Stromal cell of bone marrow (primary cell): ENCODE measurements around the gene FHIT.
"Not testable (repeated sequence)": the region's sequence is repeated elsewhere in the genome, so short reads cannot be mapped to it uniquely, and the experiment has no call there.

Experiments used
- DNase-seq: peaks from one replicate; pipeline ENCODE4 v3.0.0-alpha.2; 2012; ENCODE audit warnings: low read depth

The FHIT gene

GRCh38 chr3:60557122-60557521 lies 694.1 kb downstream of the FHIT start:
- no peak for DNase-seq

- no peak for DNase-seq
These were observed 695.4 kb downstream of the FHIT start for GRCh38 chr3:60555686-60556354.

GRCh38 chr3:60553144-60553543 lies 698.1 kb downstream of the FHIT start:
- DNase-seq, result no peak

DNA sequence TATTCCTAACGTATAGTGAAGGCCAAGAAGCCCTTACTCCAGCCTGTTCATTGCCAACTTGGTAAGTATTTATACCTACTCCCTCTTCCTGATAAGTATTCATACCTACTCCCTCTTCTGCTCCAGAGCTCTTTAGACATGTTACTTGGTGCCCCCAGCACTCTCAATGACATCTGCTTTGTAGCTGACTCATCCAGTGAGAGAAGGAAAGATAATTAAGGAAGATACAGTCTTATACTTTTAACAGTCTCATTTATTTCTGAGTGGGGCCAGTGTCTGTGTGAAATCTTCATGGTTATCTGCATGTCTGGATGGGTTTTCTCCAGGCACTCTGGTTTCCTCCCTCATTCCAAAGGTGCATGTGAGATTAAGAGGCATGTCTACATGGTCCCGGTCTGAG lies 698.7 kb downstream of the FHIT start:
- DNase-seq, result no peak

- no peak for DNase-seq
These were observed 699.6 kb downstream of the FHIT start for GRCh38 chr3:60551455-60552209.

DNA sequence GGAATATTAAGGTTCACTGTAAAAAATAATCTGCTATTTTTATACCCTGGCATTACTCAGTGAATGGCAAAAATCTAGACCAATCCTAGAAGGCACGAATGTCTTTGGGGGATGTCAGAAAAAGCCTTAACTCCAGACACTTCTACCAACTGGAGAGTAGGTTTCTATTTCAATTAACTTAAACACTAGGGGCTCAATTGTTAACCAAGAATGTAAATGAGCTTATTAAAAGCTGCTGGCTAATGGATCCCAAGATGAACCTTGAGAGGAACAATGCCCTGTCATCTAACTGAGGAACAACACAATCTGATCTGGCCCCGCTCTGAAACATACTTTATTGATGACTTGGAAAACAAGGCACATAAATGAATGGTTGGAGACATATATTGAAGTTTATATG lies 701.4 kb downstream of the FHIT start:
- no peak for DNase-seq

DNA sequence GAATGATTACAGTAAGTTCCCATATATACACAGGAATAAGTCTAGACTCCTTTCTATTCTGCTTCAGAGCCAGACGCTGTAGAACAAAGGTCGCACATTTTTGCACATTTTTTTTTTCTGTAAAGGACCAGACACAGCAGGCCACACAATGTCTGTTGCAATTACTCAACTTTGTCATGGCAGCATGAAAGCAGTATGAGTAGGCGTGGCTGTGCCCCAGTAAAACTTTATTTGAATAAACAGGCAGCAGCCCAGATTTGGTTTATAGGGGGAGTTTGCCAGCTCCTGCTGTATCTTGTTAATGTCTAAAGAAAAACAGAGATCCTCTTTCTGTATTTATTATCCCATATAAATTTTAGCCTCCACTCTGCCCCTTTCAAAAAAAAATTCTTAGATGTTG lies 708.3 kb downstream of the FHIT start:
- no peak for DNase-seq

- DNase-seq, result not testable (repeated sequence)
These were observed 711.9 kb downstream of the FHIT start for GRCh38 chr3:60539394-60539793.

- DNase-seq, result no peak
These were observed 714.8 kb downstream of the FHIT start for GRCh38 chr3:60536420-60536819.

DNA sequence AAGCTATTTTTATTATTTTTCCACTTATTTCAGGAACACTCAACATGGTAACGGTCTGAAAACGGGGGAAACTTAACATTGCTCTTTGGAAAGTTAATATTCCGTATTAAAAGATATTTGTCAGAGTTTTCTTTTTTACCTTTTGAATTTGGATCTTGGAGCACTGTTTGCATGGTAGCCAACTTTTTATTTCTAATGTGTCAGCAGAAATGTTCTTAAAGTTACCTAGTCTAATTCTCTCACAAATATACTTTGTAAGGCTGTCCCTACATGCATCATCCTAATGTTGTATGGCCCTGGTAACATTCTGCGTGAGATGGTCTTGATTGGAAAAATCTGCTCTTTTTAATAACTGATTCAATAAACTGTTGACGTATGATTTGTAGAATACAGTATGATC lies 719.5 kb downstream of the FHIT start:
- no peak for DNase-seq

DNA sequence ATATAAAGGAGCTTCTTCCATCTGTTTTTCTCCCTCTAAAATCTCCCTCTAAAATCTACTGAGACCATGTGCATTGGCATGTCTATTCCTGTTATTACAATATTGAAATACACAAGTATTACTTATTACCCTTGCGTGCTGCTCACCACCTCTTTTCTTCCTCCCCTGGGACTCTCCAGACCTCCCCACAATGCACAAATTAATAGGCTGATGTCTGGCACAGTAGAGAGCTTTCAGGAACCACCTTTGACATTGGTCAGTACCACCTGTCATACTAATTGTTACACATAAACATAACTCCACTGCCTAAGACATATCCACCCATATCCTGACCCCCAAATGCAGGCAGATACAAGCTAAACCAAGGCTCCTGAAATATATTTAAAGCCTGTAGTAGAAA lies 722.6 kb downstream of the FHIT start:
- DNase-seq, result no peak

- no peak for DNase-seq
These were observed 727.7 kb downstream of the FHIT start for GRCh38 chr3:60523536-60523935.

- DNase-seq, result no peak
These were observed 734.1 kb downstream of the FHIT start for GRCh38 chr3:60517134-60517533.

GRCh38 chr3:60514866-60515265 lies 736.4 kb downstream of the FHIT start:
- DNase-seq, result no peak

DNA sequence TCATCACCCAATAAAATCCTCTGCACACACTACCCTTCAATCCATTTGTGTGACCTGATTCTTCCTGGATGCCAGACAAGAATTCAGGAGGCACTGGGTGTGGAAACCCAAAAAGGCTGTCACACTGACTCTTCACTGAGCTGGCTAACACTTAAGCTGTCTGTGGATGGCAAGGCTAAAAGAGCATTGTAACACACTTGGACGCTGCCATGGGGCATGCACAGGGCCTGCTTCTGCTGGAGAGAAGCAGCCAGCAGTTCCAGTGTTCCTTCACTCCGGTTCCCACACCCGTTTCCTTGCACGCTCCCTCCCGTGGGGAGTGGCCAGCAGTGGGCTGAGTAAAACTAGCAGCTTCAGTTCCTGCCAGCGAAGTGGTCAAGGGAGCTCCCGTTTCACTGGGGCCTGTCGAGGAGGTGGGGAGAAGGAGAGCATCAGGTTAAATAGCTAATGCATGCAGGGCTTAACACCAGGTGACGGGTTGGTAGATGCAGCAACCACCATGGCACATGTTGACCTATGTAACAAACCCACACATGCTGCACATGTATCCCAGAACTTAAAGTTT lies 737.1 kb downstream of the FHIT start:
- no peak for DNase-seq

DNA sequence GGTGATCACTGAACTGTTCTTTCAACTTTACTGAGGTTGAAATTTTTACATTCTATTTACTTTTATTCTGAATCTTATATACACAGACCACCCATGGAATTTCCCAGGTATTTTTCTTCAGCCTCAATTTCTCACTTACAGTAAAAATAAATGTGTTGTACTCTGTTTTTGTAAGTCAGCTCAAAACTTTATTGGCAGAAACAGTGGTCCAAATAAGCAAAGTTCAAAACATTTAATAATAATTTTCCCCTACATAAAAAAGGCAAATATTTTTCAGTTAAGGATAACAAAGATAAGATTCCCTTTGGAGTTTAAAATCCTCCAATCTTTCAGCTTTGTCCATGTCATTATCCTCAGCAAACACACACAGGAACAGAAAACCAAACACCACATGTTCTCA lies 738.0 kb downstream of the FHIT start:
- no peak for DNase-seq

DNA sequence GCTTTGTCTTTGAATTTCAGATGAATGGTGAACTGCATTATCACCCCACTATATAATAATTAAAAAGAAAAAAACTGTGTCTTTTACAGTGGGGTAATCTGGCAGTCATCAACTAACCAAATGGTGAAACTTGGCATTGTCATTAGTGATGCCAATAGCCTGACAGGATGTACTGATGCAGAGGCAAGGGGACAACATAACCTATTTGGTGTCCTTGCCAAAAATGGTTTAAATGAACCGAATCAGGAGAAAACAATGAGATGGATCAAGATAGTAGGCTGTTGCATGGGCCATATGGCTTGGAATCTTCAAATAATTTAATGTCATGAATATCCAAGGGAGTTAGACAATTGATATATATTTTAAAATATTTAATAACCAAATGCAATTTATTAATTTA lies 738.7 kb downstream of the FHIT start:
- no peak for DNase-seq

- DNase-seq, result no peak
These were observed 741.8 kb downstream of the FHIT start for GRCh38 chr3:60509471-60509870.

DNA sequence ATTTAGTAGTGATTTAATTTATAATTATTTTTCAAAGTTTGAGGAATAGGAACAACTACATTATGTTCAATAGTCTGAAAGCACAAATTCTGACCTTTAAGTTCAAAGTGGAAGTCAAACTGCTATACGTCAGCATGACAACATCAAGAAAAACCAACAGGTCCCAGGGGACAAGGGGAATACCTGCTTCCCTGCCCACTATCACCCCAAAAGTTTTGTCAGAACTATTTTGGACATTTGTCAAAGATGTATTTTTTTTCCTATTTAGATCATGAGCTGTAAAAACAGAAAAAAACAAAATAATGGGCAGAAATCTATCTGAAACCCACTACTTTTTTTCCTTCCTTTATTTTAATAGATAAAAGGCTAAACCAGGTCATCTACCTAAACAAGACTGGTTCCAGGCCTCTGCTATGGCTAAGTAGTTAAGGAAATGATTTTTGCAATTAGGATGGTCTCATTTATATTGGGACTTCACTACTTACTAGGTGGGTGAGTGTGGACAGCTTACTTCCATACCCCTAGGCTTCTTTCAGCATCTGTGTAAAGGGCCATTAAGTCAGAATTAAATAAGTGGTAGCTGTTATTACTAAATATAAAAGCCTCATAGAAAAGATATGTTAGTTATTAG lies 746.3 kb downstream of the FHIT start:
- DNase-seq, result no peak

DNA sequence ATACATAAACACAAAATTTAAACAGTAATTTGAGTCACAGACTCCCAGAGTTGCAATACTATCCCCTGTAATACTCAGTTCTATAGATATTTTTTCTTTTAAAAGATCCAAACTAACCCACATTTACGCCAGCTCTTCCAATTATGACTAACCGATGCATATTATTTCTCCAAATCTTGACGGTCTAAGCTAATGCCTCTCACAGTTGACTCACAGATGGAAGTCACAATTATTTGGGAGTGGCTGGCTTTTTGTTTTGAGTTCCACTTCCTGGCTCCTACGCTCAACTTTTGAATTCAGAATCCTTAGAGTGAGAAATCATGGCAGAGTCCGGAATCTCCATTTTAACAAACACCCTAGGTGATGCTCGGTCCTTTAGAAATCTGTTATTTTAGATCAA lies 749.9 kb downstream of the FHIT start:
- DNase-seq, result no peak

GRCh38 chr3:60497902-60498301 lies 753.4 kb downstream of the FHIT start:
- no peak for DNase-seq

GRCh38 chr3:60490992-60491391 lies 760.3 kb downstream of the FHIT start:
- no peak for DNase-seq

DNA sequence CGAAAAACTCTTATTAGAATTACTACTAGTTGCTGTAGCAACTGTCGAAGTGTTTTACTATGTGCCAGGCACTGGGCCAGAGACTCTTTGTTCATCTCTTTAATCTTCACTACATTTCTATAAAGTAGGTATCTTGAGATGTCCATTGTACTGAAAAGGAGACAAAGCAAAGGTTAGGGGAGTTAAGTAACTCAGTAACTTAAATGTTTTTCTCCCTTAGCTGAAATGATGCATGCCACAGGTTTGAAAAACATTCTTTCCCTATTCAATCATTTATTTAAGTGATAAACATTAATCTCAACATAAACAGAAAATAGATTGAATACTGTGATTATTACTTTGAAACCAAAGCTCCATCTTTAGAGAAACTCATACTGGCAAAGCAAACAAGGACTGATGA lies 776.2 kb downstream of the FHIT start:
- DNase-seq, result no peak
